Stimulated activated CD4-positive, alpha-beta T cell treated with anti-CD3 and anti-CD28 coated beads, TNF-alpha, amount 100 ng/mL, for 48 hours (primary cell): Measurements from ENCODE around the gene RARA.
A peak's percentile ranks its signal among the peaks of the same experiment; 100 is the strongest.

Experiments
- DNase-seq, 3 donors: peaks; one replicate each; pipeline ENCODE4 v3.0.0-alpha.2; 2020; ENCODE audit warnings: low read depth in 3 of 3

RARA gene

GRCh38 chr17:40315678-40316570 is 6.9 kb downstream of the RARA start:
- no peak for DNase-seq

- no peak for DNase-seq
Measured at GRCh38 chr17:40316571-40317344, 7.8 kb downstream of the RARA start.

GRCh38 chr17:40317345-40317873 is 8.4 kb downstream of the RARA start:
- no peak for DNase-seq

- peak; percentile 86 to 93 (median 89) for DNase-seq
Measured at GRCh38 chr17:40317880-40318829, 9.2 kb downstream of the RARA start.

GRCh38 chr17:40318830-40319391 is 9.9 kb downstream of the RARA start:
- no peak for DNase-seq

GRCh38 chr17:40319651-40320540 is 10.9 kb downstream of the RARA start:
- no peak for DNase-seq

- DNase-seq = no peak
Measured at GRCh38 chr17:40320756-40321523, 12.0 kb downstream of the RARA start.

- no peak for DNase-seq
Measured at GRCh38 chr17:40321524-40321929, 12.5 kb downstream of the RARA start.

- DNase-seq = no peak
Measured at GRCh38 chr17:40321961-40322357, 13.0 kb downstream of the RARA start.

- DNase-seq = peak; percentile 62 to 76 (median 64)
Measured at GRCh38 chr17:40322358-40323315, 13.7 kb downstream of the RARA start.

GRCh38 chr17:40323391-40324381 is 14.7 kb downstream of the RARA start:
- DNase-seq = no peak

- DNase-seq = no peak
Measured at GRCh38 chr17:40325156-40326013, 16.4 kb downstream of the RARA start.

- no peak for DNase-seq
Measured at GRCh38 chr17:40326014-40326831, 17.2 kb downstream of the RARA start.

GRCh38 chr17:40326832-40327199 is 17.8 kb downstream of the RARA start:
- DNase-seq = no peak

- no peak for DNase-seq
Measured at GRCh38 chr17:40327244-40327729, 18.3 kb downstream of the RARA start.
